GM23338 (cell line): ENCODE data around the gene DAP3. TPM values are rescaled to one million over a fixed set of nuclear protein-coding genes. Genes with fewer than 3 reads are reported as not detected.

ENCODE experiments used
- ATAC-seq: fragments of 200-7000 bp; cut with Tn5 transposase; 3 replicates; pipeline ENCODE4 v1.9.1; 2020
- DNase-seq: peaks from one replicate; pipeline ENCODE4 v3.0.0-alpha.2; 2015; ENCODE audit warnings: low spot score
- H2AFZ ChIP-seq: fragments of 200-600 bp; sonication (generic); 2 replicates; pipeline ENCODE4 v1.8.0; 2016; ENCODE audit warnings: antibody characterized with exemption, mild to moderate bottlenecking, moderate library complexity
- H3F3A ChIP-seq: fragments of 200-600 bp; sonication (generic); replicated peaks from 2 replicates; pipeline ENCODE4 v1.8.0; 2017; ENCODE audit warnings: antibody characterized with exemption, mixed run types, low read depth
- H3K27ac ChIP-seq: fragments of 200-600 bp; sonication (generic); 2 replicates; pipeline ENCODE4 v1.6.1; 2016; ENCODE audit warnings: low read depth
- H3K27me3 ChIP-seq: fragments of 200-600 bp; sonication (generic); 2 replicates; pipeline ENCODE4 v1.8.0; 2016; ENCODE audit warnings: mild to moderate bottlenecking, mixed run types, moderate library complexity; ENCODE audit not compliant: insufficient read depth
- H3K36me3 ChIP-seq: fragments of 200-600 bp; sonication (generic); 2 replicates; pipeline ENCODE4 v1.8.0; 2016; ENCODE audit warnings: mild to moderate bottlenecking; ENCODE audit not compliant: insufficient read depth
- H3K4me1 ChIP-seq: fragments of 200-600 bp; sonication (generic); 2 replicates; pipeline ENCODE4 v1.8.0; 2016; ENCODE audit warnings: mild to moderate bottlenecking, moderate library complexity; ENCODE audit not compliant: insufficient read depth
- H3K4me2 ChIP-seq: fragments of 200-600 bp; sonication (generic); 2 replicates; pipeline ENCODE4 v1.7.1; 2017; ENCODE audit warnings: mixed run types
- H3K4me3 ChIP-seq: fragments of 200-600 bp; sonication (generic); 2 replicates; pipeline ENCODE4 v1.6.1; 2016; ENCODE audit warnings: mixed run types
- H3K79me2 ChIP-seq: fragments of 200-600 bp; sonication (generic); replicated peaks from 2 replicates; pipeline ENCODE4 v1.8.0; 2017; ENCODE audit warnings: mild to moderate bottlenecking; ENCODE audit not compliant: insufficient read depth
- H3K9me2 ChIP-seq: fragments of 200-600 bp; sonication (generic); 2 replicates; pipeline ENCODE4 v1.8.0; 2017; ENCODE audit not compliant: insufficient read depth
- H4K20me1 ChIP-seq: fragments of 200-600 bp; sonication (generic); replicated peaks from 2 replicates; pipeline ENCODE4 v1.8.0; 2017; ENCODE audit warnings: mild to moderate bottlenecking; ENCODE audit not compliant: insufficient read depth
- H3K27ac Mint-ChIP-seq: 2 replicates; pipeline ENCODE4 v1.8.0; 2020; ENCODE audit warnings: inconsistent platforms, mild to moderate bottlenecking, moderate library complexity, mixed read lengths
- H3K27me3 Mint-ChIP-seq: 3 replicates; pipeline ENCODE4 v1.8.0; 2022; ENCODE audit warnings: low read depth, mild to moderate bottlenecking, moderate library complexity, mixed read lengths, inconsistent platforms; ENCODE audit not compliant: insufficient read depth, poor library complexity
- H3K36me3 Mint-ChIP-seq: 3 replicates; pipeline ENCODE4 v1.8.0; 2021; ENCODE audit warnings: low read depth, mild to moderate bottlenecking, inconsistent platforms, moderate library complexity, mixed read lengths
- H3K4me1 Mint-ChIP-seq: 3 replicates; pipeline ENCODE4 v1.8.0; 2020; ENCODE audit warnings: mild to moderate bottlenecking, inconsistent platforms, mixed read lengths
- H3K4me3 Mint-ChIP-seq: 3 replicates; pipeline ENCODE4 v1.8.0; 2021; ENCODE audit warnings: moderate library complexity, mild to moderate bottlenecking, inconsistent platforms, mixed read lengths
- H3K9me3 Mint-ChIP-seq: 3 replicates; pipeline ENCODE4 v1.8.0; 2020; ENCODE audit warnings: moderate library complexity, mild to moderate bottlenecking, inconsistent platforms, mixed read lengths
- CREB1 ChIP-seq: fragments of 250-450 bp; sonication (Bioruptor Pico); IDR thresholded peaks from 2 replicates; pipeline ENCODE4 v1.5.0; 2020; ENCODE audit warnings: low read depth, mild to moderate bottlenecking, moderate library complexity
- CTCF ChIP-seq, 2 experiments: fragments of 200-600 bp in 1 of 2; sonication (generic) in 1 of 2; conservative IDR thresholded peaks; 2 replicates each; pipeline versions ENCODE4 v1.5.1 to v1.6.1; 2016 to 2017; ENCODE audit warnings: antibody characterized with exemption in 2 of 2, low read depth in 2 of 2, mild to moderate bottlenecking in 2 of 2, moderate library complexity in 1 of 2
- ETS1 ChIP-seq: IDR thresholded peaks from 2 replicates; pipeline ENCODE4 v1.6.1; 2016; ENCODE audit warnings: antibody characterized with exemption
- EZH2 ChIP-seq: fragments of 200-600 bp; sonication (generic); IDR thresholded peaks from one replicate; pipeline ENCODE4 v1.8.0; 2017; ENCODE audit warnings: antibody characterized with exemption, mild to moderate bottlenecking, low read depth; ENCODE audit not compliant: unreplicated experiment
- EZH2phosphoT487 ChIP-seq: fragments of 200-600 bp; sonication (generic); IDR thresholded peaks from one replicate; pipeline ENCODE4 v1.8.1; 2018; ENCODE audit warnings: antibody characterized with exemption; ENCODE audit not compliant: unreplicated experiment
- JUNB ChIP-seq: IDR thresholded peaks from one replicate; pipeline ENCODE4 v1.6.1; 2016; ENCODE audit warnings: antibody characterized with exemption; ENCODE audit not compliant: unreplicated experiment
- NANOG ChIP-seq: IDR thresholded peaks from 2 replicates; pipeline ENCODE4 v1.6.1; 2016; ENCODE audit warnings: antibody characterized with exemption, borderline replicate concordance
- POLR2AphosphoS5 ChIP-seq: IDR thresholded peaks from 2 replicates; pipeline ENCODE4 v1.6.1; 2016; ENCODE audit warnings: antibody characterized with exemption, low read depth
- REST ChIP-seq: IDR thresholded peaks from one replicate; pipeline ENCODE4 v1.6.1; 2018; ENCODE audit warnings: antibody characterized with exemption; ENCODE audit not compliant: unreplicated experiment
- STAT1 ChIP-seq: IDR thresholded peaks from one replicate; pipeline ENCODE4 v1.6.1; 2016; ENCODE audit warnings: antibody characterized with exemption; ENCODE audit not compliant: unreplicated experiment
- ZNF114 ChIP-seq: fragments of 250-450 bp; sonication (Bioruptor Pico); IDR thresholded peaks from 2 replicates; pipeline ENCODE4 v1.5.0; 2020; ENCODE audit warnings: mild to moderate bottlenecking, moderate library complexity
- ZNF331 ChIP-seq: fragments of 250-450 bp; sonication (Bioruptor Pico); IDR thresholded peaks from 2 replicates; pipeline ENCODE4 v1.5.0; 2020; ENCODE audit warnings: low read depth, mild to moderate bottlenecking, moderate library complexity
- ZNF462 ChIP-seq: fragments of 250-450 bp; sonication (Bioruptor Pico); IDR thresholded peaks from 2 replicates; pipeline ENCODE4 v1.5.0; 2020; ENCODE audit warnings: mild to moderate bottlenecking, moderate library complexity
- polyA plus RNA-seq: library from polyadenylated mRNA; unstranded; fragments of >200 nt; fragmentation: Nextera tagmentation; extraction: Ambion mirVana; gene quantifications from 2 replicates; pipeline ENCODE4 v1.2.1, GENCODE V29; 2016
- total RNA-seq: library from RNA; depleted of rRNA; stranded (reverse); fragments of >200 nt; shearing (Covaris generic); gene quantifications from 2 replicates; pipeline ENCODE4 v1.2.3, GENCODE V29; 2014

Gene DAP3
- total and polyA plus RNA-seq, 2 experiments from 2014 or later: 89.8 to 90.1 TPM

GRCh38 chr1:155725142-155725541 lies 36.3 kb downstream of the DAP3 start:
- H3K27ac ChIP-seq: no peak overlapping the region
- no peaks in the 10 kb centered on the region for H3K4me1 ChIP-seq
- H3K36me3 ChIP-seq: 0 out of 2 replicates have a peak, but pooled peaks cover 14% of the 10 kb centered on the region
- TF ChIP-seq REST (no peak), EZH2 (no peak), ZNF114 (CRISPR knock-in tag) (no peak), ETS1 (no peak), STAT1 (no peak), POLR2AphosphoS5 (no peak), NANOG (no peak), EZH2phosphoT487 (no peak), CREB1 (CRISPR knock-in tag) (no peak), CTCF (conservative IDR thresholded peaks at IDR 0.05; ENCODE audit: low read depth in 2 of 2) (no peak), ZNF462 (no peak), ZNF331 (CRISPR knock-in tag) (no peak), JUNB (no peak)
- no peaks in the 10 kb centered on the region for H3K4me1 Mint-ChIP-seq
- H3K9me2 ChIP-seq: no peaks in the 10 kb centered on the region
- peaks cover 42% of the 10 kb centered on the region for H3K36me3 Mint-ChIP-seq
- no peak overlapping the region for H3K4me3 Mint-ChIP-seq
- DNase-seq: no peak
- H3K27me3 Mint-ChIP-seq: peaks cover 6% of the 10 kb centered on the region
- no peaks in the 10 kb centered on the region for H3K27me3 ChIP-seq
- no peak overlapping the region for H3K27ac Mint-ChIP-seq
- peaks cover 8% of the 10 kb centered on the region for H3F3A ChIP-seq
- H3K79me2 ChIP-seq: no peaks in the 10 kb centered on the region
- H3K9me3 Mint-ChIP-seq: no peaks in the 10 kb centered on the region
- no peak for ATAC-seq
- H3K4me2 ChIP-seq: no peak overlapping the region
- H3K4me3 ChIP-seq: no peak overlapping the region
- H4K20me1 ChIP-seq: no peaks in the 10 kb centered on the region
- H2AFZ ChIP-seq: no peak overlapping the region
